NCI-H1417 treated with DMSO at 0.1 percent for 48 hours (cell line): ENCODE data around the gene OPN1MW2.
"Not testable (repeated sequence)": the region's sequence is repeated elsewhere in the genome, so short reads cannot be mapped to it uniquely, and the experiment has no call there.

Source experiments
- DNase-seq: peaks from one replicate; lab custom pipeline; 2025; lab: John Stamatoyannopoulos, UW

OPN1MW2 gene

GRCh38 chrX:154269245-154269644 is 49.7 kb downstream of the OPN1MW2 start:
- DNase-seq, result not testable (repeated sequence)
